ENCODE data around the gene FRMD5. TPM values are rescaled to one million over a fixed set of nuclear protein-coding genes. Genes with fewer than 3 reads are reported as not detected.

The FRMD5 gene
- total RNA-seq, 1 donor from 2014 or later: not detected

GRCh38 chr15:44102675-44103254 is 92.3 kb downstream of the FRMD5 start:
- H3K27me3 Mint-ChIP-seq (ENCODE audit: unreplicated experiment): peaks cover 30% of the 10 kb centered on the region

GRCh38 chr15:44101944-44102343 is 93.1 kb downstream of the FRMD5 start:
- peaks cover 28% of the 10 kb centered on the region for H3K27me3 Mint-ChIP-seq (ENCODE audit: unreplicated experiment)
- no peak overlapping the region for H3K4me3 Mint-ChIP-seq (ENCODE audit: unreplicated experiment)
- no peaks in the 10 kb centered on the region for H3K9me3 Mint-ChIP-seq (ENCODE audit: unreplicated experiment)
- DNase-seq (ENCODE audit: extremely low spot score, unreplicated experiment): no peak
- no peak for TF ChIP-seq CTCF (IDR thresholded peaks at IDR 0.05)
- peaks cover 9% of the 10 kb centered on the region for H3K4me1 Mint-ChIP-seq (ENCODE audit: unreplicated experiment)
- H3K27ac Mint-ChIP-seq (ENCODE audit: unreplicated experiment): no peak overlapping the region
- H3K36me3 Mint-ChIP-seq (ENCODE audit: unreplicated experiment): no peaks in the 10 kb centered on the region

More at GRCh38 chr15:44102675-44103254, 92.3 kb downstream of the FRMD5 start:
- no peak for DNase-seq (ENCODE audit: extremely low spot score, unreplicated experiment)
- no peak for TF ChIP-seq CTCF (IDR thresholded peaks at IDR 0.05)
- Mint-ChIP-seq H3K36me3 (ENCODE audit: unreplicated experiment) (no peaks in the 10 kb centered on the region), H3K4me3 (ENCODE audit: unreplicated experiment) (no peak overlapping the region), H3K9me3 (ENCODE audit: unreplicated experiment) (no peaks in the 10 kb centered on the region), H3K27ac (ENCODE audit: unreplicated experiment) (no peak overlapping the region), H3K4me1 (ENCODE audit: unreplicated experiment) (peaks cover 9% of the 10 kb centered on the region)

GRCh38 chr15:44101286-44101685 is 93.8 kb downstream of the FRMD5 start:
- TF ChIP-seq CTCF (IDR thresholded peaks at IDR 0.05): no peak
- no peaks in the 10 kb centered on the region for H3K36me3 Mint-ChIP-seq (ENCODE audit: unreplicated experiment)
- H3K27me3 Mint-ChIP-seq (ENCODE audit: unreplicated experiment): peaks cover 24% of the 10 kb centered on the region
- no peak overlapping the region for H3K27ac Mint-ChIP-seq (ENCODE audit: unreplicated experiment)
- no peak overlapping the region for H3K4me3 Mint-ChIP-seq (ENCODE audit: unreplicated experiment)
- H3K9me3 Mint-ChIP-seq (ENCODE audit: unreplicated experiment): no peaks in the 10 kb centered on the region
- peaks cover 9% of the 10 kb centered on the region for H3K4me1 Mint-ChIP-seq (ENCODE audit: unreplicated experiment)
- no peak for DNase-seq (ENCODE audit: extremely low spot score, unreplicated experiment)

- Mint-ChIP-seq H3K4me3 (ENCODE audit: unreplicated experiment) (no peak overlapping the region), H3K4me1 (ENCODE audit: unreplicated experiment) (peaks cover 9% of the 10 kb centered on the region), H3K27ac (ENCODE audit: unreplicated experiment) (no peak overlapping the region), H3K27me3 (ENCODE audit: unreplicated experiment) (peaks cover 20% of the 10 kb centered on the region), H3K36me3 (ENCODE audit: unreplicated experiment) (no peaks in the 10 kb centered on the region), H3K9me3 (ENCODE audit: unreplicated experiment) (no peaks in the 10 kb centered on the region)
- TF ChIP-seq CTCF (IDR thresholded peaks at IDR 0.05): no peak
- no peak for DNase-seq (ENCODE audit: extremely low spot score, unreplicated experiment)
Measured at GRCh38 chr15:44099671-44100070, 95.4 kb downstream of the FRMD5 start.

- no peak for TF ChIP-seq CTCF (IDR thresholded peaks at IDR 0.05)
- Mint-ChIP-seq H3K27ac (ENCODE audit: unreplicated experiment) (no peak overlapping the region), H3K9me3 (ENCODE audit: unreplicated experiment) (no peaks in the 10 kb centered on the region), H3K4me1 (ENCODE audit: unreplicated experiment) (peaks cover 6% of the 10 kb centered on the region), H3K27me3 (ENCODE audit: unreplicated experiment) (peaks cover 16% of the 10 kb centered on the region), H3K4me3 (ENCODE audit: unreplicated experiment) (no peak overlapping the region), H3K36me3 (ENCODE audit: unreplicated experiment) (no peaks in the 10 kb centered on the region)
- DNase-seq (ENCODE audit: extremely low spot score, unreplicated experiment): no peak
Measured at GRCh38 chr15:44097552-44097951, 97.5 kb downstream of the FRMD5 start.

All from osteocyte (in vitro differentiated cells).